HT-29 (cell line): Measurements from ENCODE around the gene SRGAP3. TPM values are rescaled to one million over a fixed set of nuclear protein-coding genes. Genes with fewer than 3 reads are reported as not detected.

Source experiments
- DNase-seq: peaks from one replicate; pipeline ENCODE4 v3.0.0-alpha.2; 2015; ENCODE audit warnings: low spot score
- total RNA-seq: library from RNA; depleted of rRNA; stranded (reverse); fragments of >200 nt; shearing (Covaris generic); gene quantifications from 2 replicates; pipeline ENCODE4 v1.2.3, GENCODE V29; 2014

The SRGAP3 gene
- total RNA-seq, 1 experiment from 2014 or later: 0.20 TPM

GRCh38 chr3:9021271-9022009, 228.0 kb downstream of the SRGAP3 start:
- no peak for DNase-seq

DNA sequence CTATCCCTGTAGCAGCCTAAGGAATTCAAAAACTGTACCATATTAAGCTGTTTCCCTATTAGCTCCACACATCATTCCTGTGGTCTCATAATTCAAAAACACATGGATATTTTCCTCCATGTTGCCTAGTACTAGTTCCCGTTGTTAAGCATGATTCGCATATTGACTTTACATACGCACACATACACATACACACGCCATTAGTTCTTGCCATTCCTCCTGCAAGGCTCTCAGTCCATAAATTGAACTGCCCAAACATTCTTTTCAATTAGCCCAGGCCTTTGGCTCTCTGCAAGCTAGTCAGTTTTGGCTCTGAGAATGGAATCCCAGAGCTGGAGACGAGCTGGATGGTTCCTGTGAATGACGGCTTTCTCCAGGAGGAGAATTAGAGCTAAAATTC, 229.0 kb downstream of the SRGAP3 start:
- DNase-seq: no peak

GRCh38 chr3:9019259-9019961, 230.0 kb downstream of the SRGAP3 start:
- no peak for DNase-seq

DNA sequence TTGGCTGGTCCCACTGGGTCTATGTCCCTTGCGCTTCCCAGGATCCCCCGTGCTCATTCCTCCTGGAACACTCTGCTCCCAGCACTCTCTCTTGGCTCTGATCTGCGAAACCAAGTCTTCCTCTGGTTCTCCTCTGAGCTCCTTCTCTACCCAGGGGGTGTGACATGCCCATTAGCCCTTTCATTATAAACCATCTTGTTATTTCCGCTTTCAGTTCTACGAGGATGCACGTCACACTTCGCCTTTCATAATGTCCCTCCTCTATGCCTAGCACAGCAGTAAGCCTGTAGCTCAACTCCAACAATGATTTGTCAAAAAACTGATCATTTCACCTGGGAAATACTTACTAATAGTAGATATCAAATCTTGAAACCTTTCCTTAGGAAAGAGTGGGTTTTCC, 234.2 kb downstream of the SRGAP3 start:
- no peak for DNase-seq

DNA sequence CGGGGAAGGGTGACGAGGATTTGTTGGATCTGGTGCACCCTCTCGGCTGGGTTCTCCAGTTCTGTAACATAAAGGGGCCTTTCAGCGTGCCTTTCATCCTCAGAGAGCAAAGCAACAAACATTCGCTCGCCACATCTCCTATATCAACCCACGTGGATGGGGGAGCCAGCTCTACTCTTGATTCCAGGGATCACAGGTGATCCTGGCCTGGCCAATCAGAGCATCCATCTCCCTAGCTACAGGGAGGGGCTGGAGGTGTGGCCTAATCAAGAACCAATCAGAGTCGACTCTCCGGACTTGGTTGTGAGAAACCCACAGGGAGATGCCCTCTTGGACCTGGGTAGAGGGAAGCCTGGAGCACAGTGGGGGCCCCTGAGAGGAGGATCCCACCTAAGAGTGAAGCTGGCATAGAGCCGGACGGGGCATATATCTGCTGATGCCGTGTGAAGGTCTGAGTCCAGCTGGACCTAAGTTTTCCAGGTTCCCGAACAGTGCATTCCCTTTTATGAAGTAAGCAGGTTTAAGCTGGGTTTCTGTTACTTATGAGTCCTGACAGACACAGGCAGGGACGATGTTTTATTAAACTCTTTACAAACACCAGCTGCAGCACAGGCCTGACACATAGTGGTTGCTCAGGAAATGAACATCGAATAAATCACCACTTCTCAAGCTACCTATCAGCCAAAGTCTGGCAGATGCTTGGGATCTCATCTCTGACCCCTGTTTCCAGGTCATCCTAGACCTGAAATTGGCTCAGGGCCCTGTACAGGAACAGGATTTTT, 235.5 kb downstream of the SRGAP3 start:
- DNase-seq: no peak

- no peak for DNase-seq
These were observed 236.9 kb downstream of the SRGAP3 start for GRCh38 chr3:9012521-9012920.

DNA sequence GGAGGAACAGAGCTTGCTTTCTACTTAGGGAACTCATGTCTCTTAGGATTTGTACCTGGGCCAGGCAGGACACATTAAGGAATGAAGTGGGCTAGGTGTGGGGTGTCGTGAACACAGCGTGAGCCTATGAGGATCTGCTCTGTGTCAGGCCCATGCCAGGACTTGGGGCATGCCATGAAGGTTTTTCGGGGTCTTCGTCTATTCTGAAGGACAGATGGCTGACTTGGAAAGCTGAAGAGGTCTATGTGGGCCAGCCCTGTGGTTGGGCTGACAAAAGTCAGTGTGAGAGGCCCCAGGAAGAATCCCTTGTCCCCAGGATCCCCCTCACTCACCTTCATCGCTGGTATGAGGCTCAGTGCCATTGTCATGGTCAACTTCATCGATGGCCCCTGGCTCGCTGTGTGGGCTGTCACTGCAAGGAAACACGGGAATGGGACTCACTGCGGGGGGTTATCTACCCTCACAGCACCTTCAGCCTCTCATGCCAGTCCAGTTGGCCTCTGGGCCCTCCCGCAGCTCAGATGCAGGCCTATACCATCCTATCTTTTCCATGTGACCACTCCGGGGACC, 239.4 kb downstream of the SRGAP3 start:
- no peak for DNase-seq

- DNase-seq: no peak
These were observed 240.7 kb downstream of the SRGAP3 start for GRCh38 chr3:9008550-9009255.

GRCh38 chr3:9007928-9008327, 241.5 kb downstream of the SRGAP3 start:
- no peak for DNase-seq

- DNase-seq: no peak
These were observed 242.2 kb downstream of the SRGAP3 start for GRCh38 chr3:9007213-9007612.

GRCh38 chr3:9000041-9000440, 249.4 kb downstream of the SRGAP3 start:
- no peak for DNase-seq

- no peak for DNase-seq
These were observed 252.3 kb downstream of the SRGAP3 start for GRCh38 chr3:8997151-8997550.

DNA sequence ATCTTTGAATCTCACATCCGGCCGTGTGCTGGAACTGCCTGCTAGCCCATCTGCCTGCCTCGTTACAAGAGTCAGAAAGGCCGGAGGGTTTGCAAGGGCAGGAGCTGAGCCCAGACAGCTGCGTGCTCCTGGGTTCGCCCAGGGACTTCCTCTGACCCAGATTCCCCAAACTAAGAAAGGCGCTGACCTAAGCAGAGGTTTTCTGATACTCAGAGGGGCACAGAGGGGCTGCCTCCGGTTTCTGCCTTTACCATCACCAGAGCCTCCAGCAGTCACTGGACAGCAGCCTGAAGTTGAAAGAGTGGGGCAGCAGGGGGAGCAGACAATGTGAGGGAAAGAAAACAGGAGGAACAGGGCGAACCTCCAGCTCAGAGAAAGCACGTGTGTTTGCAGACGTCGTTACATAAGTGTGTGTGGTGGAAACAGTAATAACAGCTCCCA, 252.7 kb downstream of the SRGAP3 start:
- DNase-seq: peak; percentile 15

GRCh38 chr3:8996216-8996615, 253.2 kb downstream of the SRGAP3 start:
- DNase-seq: no peak

- DNase-seq: no peak
These were observed 255.2 kb downstream of the SRGAP3 start for GRCh38 chr3:8994226-8994625.

DNA sequence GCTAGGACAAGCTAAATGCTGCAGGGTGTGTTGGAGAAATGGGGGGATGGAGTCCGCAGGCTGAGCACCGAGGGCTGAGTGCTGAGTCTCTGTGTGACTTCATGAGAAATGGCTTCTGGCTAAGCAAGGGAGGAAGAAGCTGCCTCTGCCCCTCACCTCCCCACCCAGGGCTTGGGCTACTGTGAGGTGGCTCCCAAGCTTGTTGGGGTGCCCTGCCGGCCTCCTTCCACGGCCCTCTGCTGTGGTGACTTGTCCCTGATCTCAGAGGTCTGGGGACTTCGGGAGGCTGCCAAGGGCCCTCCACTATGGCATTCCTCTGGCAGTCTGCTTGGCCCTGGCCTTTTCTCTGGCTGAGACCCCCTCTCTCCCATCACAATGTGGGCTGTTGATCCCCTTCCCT, 256.1 kb downstream of the SRGAP3 start:
- no peak for DNase-seq

DNA sequence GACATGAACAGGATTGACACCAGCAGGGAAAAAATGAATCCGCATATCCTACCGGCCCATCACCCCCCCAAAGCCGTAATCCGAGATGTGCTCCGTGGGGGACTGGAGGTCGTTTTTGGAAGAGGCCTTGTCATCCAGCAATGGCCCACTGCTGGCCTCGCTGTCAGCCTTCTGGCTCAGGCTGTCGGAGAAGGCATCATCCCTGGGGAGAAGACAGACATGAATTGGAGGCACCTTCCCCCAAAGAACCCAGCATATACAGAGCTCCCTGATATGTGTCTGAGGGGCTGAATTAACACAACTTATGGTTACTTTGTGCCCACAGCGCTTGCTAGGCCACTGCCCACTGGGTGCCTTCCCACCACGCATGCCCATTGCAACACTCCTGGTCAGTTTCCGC, 256.6 kb downstream of the SRGAP3 start:
- DNase-seq: no peak

- no peak for DNase-seq
These were observed 257.2 kb downstream of the SRGAP3 start for GRCh38 chr3:8992199-8992598.

DNA sequence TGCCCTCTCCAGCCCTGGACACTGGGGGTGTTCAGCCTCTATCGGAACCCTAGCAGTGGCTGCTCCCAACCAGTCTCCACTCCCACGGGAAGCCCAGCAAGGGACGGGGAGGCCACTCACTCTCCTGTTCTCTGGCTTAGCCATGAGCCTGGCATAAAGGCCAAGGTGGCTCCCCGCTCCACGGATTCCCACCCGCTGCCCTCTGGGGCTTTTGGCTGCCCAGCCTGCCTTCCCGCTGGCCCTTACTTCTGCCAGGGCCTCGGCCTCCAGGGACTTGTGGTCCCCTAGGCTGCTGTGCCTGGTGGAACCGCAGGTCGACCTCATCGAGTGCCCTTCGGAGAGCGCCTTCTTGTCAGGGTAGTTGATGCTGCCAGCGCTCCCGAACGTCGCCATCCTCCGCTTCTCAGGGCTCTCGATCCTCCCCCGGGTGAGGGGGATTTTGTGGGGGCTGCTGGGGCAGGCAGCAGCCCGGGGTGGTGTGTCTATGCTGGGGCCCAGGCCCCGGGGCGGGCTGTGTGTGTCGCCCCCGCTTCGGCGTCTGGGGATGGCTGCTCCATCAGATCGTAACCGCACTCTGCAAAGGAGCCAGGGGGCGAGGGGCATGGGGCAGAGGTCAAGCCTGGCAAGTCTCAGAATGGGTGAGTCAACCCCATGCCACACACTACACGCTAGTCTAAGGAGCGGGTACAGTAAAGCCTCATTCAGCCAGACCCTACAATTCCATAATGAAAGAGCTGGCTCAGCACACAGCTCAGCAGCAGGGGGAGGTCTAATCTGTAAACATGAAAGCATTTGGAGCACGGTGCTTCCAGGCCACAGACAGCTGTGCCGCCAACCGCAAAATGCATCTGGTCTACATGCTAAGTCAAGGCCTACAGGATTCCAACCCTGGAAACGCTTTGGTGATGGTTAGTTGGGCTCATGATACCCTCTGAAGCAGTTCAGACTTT, 258.9 kb downstream of the SRGAP3 start:
- DNase-seq: no peak
